ELF-1 (cell line): ENCODE data around the gene TTC3.
A peak's percentile ranks its signal among the peaks of the same experiment; 100 is the strongest.
"Not testable (repeated sequence)": the region's sequence is repeated elsewhere in the genome, so short reads cannot be mapped to it uniquely, and the experiment has no call there.

Experiments used
- DNase-seq: peaks from one replicate; pipeline ENCODE4 v3.0.0-alpha.2; 2016; ENCODE audit warnings: low read depth, low spot score

Gene TTC3

DNA sequence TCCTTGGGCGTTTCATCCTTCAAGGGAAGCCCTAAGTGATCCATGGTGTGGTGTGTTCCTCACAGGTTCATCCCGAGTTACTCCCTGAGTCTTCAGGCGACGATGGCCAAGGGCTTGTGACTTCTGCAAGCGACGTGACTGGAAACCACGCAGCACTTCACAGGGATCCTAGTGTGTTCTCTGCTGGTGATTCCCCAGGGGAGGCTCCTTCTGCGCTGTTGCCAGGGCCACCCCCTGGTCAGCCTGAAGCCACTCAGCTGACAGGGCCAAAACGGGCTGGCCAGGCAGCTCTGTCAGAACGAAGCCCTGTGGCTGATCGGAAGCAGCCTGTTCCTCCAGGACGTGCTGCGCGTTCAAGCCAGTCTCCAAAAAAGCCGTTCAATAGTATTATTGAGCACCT, 122.6 kb downstream of the TTC3 start:
- DNase-seq, result no peak

GRCh38 chr21:37196847-37197246, 123.8 kb downstream of the TTC3 start:
- DNase-seq, result no peak

- no peak for DNase-seq
Measured at GRCh38 chr21:37197746-37198145, 124.7 kb downstream of the TTC3 start.

GRCh38 chr21:37199057-37199924, 126.2 kb downstream of the TTC3 start:
- no peak for DNase-seq

DNA sequence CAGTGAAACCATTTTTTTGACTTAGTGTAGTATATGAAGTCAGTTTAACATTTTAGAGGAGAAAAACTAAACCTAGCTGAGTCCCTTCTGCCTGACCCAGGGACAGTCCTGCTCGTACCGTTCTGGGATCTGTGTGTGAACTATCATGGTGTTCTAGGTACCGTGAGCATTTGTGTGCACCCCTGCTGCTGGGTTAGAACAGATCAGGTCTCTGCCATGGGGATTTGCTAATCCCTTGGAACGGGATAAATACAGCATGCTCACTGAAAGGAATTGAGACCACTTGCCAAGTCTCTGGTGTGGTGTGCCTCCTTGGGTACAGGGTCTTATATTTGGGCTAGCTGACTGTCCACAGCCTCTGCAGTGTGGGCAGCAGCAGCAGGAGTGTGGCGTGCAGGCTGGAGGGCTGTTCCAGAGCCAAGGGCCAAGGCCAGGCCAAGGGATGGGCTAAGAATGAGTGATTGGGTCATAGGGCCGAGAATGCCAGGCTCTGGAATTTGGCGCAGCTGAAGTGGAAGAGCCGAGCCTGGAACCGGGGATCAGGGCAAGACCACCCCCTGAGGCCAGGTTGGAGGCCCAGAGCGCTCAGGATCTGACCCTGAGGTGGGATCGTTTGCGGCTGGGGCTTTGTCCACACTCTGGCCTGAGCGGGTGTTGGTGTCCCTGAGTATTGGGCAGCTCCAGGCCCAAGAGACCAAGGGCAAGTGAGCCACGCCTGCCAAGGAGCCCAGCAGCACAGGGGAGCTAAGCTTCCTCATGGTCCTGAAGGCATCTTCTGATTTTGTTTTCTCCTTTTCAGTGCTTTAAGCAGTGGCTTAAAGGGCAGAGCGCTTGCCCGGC, 127.8 kb downstream of the TTC3 start:
- DNase-seq, result no peak

GRCh38 chr21:37202221-37203110, 129.4 kb downstream of the TTC3 start:
- DNase-seq, result no peak

DNA sequence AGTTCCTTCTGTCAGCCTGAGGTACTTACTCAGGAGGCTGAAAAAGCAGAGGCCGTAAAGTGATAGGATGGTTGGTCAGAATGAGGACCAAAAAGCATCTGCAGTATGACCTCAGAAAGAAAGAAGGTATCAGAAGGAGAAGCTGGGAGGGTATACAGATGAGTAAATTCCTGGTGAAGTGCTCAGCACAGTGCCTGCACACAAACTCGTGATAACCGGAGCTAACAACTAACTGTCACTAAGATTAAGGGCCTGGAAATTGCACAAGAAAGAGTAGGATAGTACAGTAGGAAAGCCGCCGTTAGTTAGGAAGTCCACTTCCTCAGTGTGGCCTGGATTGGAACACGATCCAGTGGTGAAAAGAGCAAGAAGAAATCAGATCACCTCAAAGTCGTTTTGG, 131.5 kb downstream of the TTC3 start:
- DNase-seq, result no peak

DNA sequence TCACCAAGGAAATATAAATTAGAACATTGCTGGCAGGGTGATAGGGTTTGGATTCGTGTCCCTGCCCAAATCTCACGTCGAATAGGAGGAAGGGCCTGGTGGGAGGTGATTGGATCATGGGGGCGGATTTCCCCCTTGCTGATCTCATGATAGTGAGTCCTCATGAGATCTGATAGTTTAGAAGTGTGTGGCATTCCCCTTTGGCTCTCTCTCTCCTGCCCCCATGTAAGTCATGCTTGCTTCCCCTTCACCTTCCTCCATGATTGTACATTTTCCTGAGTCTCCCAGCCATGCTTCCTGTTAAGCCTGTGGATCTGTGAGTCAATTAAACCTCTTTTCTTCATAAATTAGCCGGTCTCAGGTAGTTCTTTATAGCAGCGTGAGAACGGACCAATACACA, 133.4 kb downstream of the TTC3 start:
- DNase-seq, result no peak

- DNase-seq, result peak; percentile 37
Measured at GRCh38 chr21:37207441-37208009, 134.5 kb downstream of the TTC3 start.

GRCh38 chr21:37208056-37208721, 135.1 kb downstream of the TTC3 start:
- DNase-seq, result peak; percentile 22

DNA sequence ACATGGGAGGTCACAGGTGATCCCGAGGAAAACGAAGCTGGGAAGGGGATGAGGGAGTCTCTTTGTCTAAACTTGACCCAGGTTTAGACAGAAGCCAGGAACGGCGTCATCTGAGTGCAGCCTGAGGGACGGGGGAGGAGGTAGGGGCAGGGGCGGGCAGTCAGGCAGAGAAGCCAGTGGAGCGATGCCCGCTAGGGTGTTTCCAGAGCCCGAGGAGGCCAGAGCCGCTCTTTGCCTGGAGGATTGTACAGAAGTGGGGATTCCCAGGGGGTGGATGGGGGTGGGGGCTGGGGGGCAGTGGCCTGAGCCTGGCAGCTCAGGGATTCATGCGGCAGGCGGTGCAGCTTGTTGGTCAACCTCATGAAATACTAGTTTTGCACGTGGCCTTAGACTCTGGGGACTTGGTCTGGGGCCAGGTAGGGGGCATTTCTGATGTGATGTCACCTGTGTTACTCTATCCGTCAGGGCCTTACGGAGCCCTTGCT, 135.7 kb downstream of the TTC3 start:
- no peak for DNase-seq

- no peak for DNase-seq
Measured at GRCh38 chr21:37210130-37210529, 137.1 kb downstream of the TTC3 start.

DNA sequence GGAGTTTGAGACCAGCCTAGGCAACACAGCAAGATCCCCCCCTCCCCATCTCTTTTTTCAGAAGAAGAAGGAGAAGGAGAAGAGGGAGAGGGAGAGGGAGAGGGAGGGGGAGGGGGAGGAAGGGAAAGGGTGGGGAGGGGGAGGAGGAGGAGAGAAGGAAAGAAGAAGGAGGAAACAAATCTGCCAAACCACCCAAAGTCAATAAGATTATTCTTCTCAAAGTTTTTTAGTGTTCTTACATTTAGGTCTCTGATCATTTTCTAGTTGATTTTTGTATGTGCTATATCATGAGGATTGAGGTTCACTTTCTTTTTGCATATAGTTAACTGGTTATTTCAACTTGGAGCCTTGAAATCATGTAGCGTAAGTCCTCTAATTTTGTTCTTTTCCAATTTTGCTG, 137.7 kb downstream of the TTC3 start:
- no peak for DNase-seq

DNA sequence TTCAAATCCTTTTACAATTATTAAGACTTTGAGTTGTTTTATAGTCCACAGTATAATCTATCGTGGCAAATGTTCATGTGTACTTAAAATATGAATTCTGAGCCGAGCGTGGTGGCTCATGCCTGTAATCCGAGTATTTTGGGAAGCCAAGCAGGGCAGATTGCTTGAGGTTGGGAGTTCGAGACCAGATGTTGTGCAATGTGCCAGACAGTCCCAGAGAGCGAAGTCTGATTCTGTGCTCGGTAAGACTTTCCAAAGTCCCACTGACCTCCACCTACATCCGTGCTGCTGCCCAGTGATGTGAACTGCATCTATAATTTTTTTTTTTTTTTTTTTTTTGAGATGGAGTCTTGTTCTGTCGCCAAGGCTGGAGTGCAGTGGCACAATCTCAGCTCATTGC, 141.9 kb downstream of the TTC3 start:
- no peak for DNase-seq

DNA sequence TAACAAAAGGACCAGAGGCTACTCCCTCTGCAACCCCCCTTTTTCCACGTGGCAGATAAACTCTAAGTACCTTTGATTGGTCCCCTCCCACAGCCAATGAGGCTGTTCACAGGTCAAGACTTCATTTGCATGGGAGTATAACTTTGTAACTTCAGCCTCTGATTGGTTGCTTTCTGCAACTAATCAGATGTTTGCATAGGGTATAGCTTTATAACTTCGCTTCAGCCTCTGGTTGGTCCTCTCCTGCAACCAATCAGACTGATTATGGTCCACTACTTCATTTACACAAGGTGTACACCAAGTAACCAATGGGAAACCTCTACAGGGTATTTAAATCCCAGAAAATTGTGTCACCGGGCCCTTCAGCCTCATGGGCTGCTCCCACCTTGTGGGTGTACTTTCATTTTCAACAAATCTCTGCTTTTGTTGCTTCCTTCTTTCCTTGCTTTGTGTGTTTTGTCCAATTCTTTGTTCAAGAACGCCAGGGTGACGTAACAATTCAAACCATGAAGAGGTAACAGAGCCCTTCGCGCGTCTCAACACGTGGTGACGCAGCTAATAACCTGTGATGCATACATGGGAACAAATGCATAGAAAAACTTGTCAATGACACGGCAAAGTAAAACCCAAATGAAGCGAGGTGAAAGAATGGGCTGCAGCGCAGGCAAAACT, 146.8 kb downstream of the TTC3 start:
- no peak for DNase-seq

- DNase-seq, result no peak
Measured at GRCh38 chr21:37220433-37220980, 147.5 kb downstream of the TTC3 start.

DNA sequence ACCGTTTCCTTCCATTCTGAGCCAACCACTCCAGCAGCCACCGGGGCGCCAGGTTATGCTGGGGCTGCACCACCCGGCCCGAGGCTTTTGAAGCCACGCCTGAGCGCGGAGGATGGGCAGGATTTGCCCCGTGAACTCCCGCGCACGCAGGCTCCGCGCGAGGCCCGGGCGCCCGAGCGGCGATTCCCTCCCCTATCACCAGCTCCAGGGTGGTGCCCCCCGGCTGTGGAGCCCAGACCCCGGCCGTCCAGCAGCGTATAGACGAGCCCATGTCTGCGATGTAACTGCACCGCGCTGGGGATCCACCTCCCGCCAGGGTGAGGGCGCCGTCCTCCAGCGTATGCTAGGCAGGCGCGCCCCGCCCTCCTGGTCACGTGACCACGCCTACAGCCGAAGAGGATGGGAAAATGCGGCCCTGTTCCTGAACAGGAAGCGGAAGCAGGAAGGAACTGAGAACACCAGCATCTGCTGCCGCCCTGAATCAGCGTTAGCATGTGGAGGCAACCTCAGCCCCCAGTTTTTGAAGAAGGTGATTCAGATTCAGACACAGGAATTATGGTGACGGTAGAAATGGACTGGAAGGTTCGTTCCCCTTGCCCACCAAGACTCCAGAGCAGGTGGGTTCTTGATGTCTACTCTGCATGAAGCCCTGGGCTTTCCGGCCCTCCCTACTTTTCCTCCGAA, 148.1 kb downstream of the TTC3 start:
- DNase-seq, result peak; percentile 96

GRCh38 chr21:37222248-37222647, 149.2 kb downstream of the TTC3 start:
- DNase-seq, result not testable (repeated sequence)

DNA sequence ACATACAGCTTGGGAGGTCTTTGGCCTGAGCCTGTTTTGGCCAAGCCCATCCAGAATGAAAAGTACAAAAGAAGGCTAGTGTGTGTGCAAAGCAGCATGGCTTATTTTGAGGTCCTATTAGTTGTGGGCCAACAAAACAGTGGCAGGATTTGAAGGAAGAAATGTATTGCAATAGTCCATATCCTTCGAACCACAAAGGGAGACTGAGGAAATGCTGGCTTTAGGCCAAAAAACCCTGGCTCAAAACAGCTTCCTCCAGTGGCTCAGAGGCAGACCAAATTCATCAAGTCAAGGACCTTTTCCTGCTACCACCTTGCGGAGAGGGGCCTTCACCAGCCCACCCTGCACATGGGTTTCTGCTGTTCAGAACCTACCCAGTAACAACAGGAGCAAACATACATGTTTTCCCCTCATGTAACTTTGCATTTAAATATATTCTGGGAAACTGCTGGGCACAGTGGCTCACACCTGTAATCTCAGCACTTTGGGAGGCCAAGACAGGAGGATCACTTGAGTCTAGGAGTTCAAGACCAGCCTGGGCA, 150.8 kb downstream of the TTC3 start:
- no peak for DNase-seq
